Thoracic aorta (tissue), 2 donors: ENCODE data around the gene SNAPIN. TPM values are rescaled to one million over a fixed set of nuclear protein-coding genes. Genes with fewer than 3 reads are reported as not detected.

Experiments
- ATAC-seq: fragments of 150-250 bp; one replicate; pipeline ENCODE4 v1.8.0; 2017; ENCODE audit warnings: low read depth; ENCODE audit not compliant: insufficient number of reproducible peaks, low FRiP score
- DNase-seq: peaks from one replicate; pipeline ENCODE4 v3.0.0-alpha.2; 2020; ENCODE audit warnings: low spot score
- H3K27ac ChIP-seq, 2 donors: fragments of 200-600 bp; sonication (generic); 1 replicate in 1 of 2; 2 replicates in 1 of 2; pipeline ENCODE4 v1.5.1; 2016; ENCODE audit warnings: mild to moderate bottlenecking in 2 of 2, moderate library complexity in 2 of 2
- H3K27me3 ChIP-seq: fragments of 200-600 bp; sonication (generic); replicated peaks from 2 replicates; pipeline ENCODE4 v1.6.0; 2016; ENCODE audit warnings: mild to moderate bottlenecking; ENCODE audit not compliant: insufficient read depth
- H3K36me3 ChIP-seq: fragments of 200-600 bp; sonication (generic); one replicate; pipeline ENCODE4 v1.5.1; 2016
- H3K4me1 ChIP-seq, 2 donors: fragments of 200-600 bp; sonication (generic); 1 replicate in 1 of 2; 2 replicates in 1 of 2; pipeline versions ENCODE4 v1.5.1 to v1.6.0; 2016; ENCODE audit warnings: low read depth in 2 of 2, mild to moderate bottlenecking in 1 of 2; ENCODE audit not compliant: control insufficient read depth in 1 of 2
- H3K4me3 ChIP-seq: fragments of 200-600 bp; sonication (generic); 2 replicates; pipeline ENCODE4 v1.5.1; 2016; ENCODE audit warnings: mild to moderate bottlenecking
- H3K9me3 ChIP-seq: fragments of 200-600 bp; sonication (generic); 2 replicates; pipeline ENCODE4 v1.5.1; 2016
- total RNA-seq, 2 donors: library from RNA; depleted of rRNA; stranded (reverse); fragments of >200 nt; gene quantifications; one replicate each; pipeline versions ENCODE4 v1.1.0 to v1.2.3, GENCODE V29; 2016
- TF ChIP-seq, protein P1 (sequence below): fragments of 200-600 bp; sonication (generic); IDR thresholded peaks from one replicate; pipeline ENCODE4 v1.5.1; 2019; ENCODE audit warnings: antibody characterized with exemption

The SNAPIN gene
- total RNA-seq, 2 donors from 2014 or later, result 37.9 to 41.6 TPM

- peaks cover 25% of the 10 kb centered on the region for H3K36me3 ChIP-seq
- TF ChIP-seq, protein P1, sequence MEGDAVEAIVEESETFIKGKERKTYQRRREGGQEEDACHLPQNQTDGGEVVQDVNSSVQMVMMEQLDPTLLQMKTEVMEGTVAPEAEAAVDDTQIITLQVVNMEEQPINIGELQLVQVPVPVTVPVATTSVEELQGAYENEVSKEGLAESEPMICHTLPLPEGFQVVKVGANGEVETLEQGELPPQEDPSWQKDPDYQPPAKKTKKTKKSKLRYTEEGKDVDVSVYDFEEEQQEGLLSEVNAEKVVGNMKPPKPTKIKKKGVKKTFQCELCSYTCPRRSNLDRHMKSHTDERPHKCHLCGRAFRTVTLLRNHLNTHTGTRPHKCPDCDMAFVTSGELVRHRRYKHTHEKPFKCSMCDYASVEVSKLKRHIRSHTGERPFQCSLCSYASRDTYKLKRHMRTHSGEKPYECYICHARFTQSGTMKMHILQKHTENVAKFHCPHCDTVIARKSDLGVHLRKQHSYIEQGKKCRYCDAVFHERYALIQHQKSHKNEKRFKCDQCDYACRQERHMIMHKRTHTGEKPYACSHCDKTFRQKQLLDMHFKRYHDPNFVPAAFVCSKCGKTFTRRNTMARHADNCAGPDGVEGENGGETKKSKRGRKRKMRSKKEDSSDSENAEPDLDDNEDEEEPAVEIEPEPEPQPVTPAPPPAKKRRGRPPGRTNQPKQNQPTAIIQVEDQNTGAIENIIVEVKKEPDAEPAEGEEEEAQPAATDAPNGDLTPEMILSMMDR, result no peak
- no peak for DNase-seq
- H3K27ac ChIP-seq, result no peak overlapping the region
- ATAC-seq, result no peak
- H3K4me3 ChIP-seq, result no peak overlapping the region
- no peaks in the 10 kb centered on the region for H3K27me3 ChIP-seq
- H3K4me1 ChIP-seq, result peaks cover 10 to 19% of the 10 kb centered on the region in 2 donors
- no peaks in the 10 kb centered on the region for H3K9me3 ChIP-seq
Observed at GRCh38 chr1:153647346-153647714, 11.2 kb upstream of the SNAPIN start.

DNA sequence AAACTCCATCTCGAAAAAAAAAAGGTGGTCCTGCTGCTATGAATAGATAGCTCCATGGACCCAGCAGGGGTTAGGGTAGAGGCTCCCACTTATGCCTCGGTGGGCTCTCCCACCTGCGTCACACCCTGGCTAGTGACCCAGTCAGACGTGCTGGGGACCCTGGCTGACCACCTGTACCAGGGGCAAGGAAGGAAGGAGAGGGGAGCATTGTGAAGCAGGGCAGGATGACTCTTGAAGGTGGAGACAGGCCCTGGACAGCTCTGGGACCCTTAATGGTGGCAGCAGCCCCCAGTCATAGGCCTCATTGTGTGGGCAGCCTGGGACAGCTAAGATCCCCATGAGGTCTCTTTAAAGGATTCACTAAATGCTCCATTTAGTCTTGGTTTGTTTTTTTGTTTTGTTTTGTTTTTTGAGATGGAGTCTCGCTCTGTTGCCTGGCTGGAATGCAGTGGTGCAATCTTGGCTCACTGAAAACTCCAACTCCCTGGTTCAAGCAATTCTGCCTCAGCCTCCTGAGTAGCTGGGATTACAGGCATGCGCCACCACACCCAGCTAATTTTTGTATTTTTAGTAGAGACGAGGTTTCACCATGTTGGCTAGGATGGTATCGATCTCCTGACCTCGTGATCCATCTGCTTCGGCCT lies 10.4 kb upstream of the SNAPIN start:
- H3K9me3 ChIP-seq, result no peaks in the 10 kb centered on the region
- H3K4me1 ChIP-seq, result peaks cover 10 to 19% of the 10 kb centered on the region in 2 donors
- no peak overlapping the region for H3K4me3 ChIP-seq
- peaks cover 18% of the 10 kb centered on the region for H3K36me3 ChIP-seq
- TF ChIP-seq, protein P1, result no peak
- DNase-seq (no peak), ATAC-seq (no peak)
- no peaks in the 10 kb centered on the region for H3K27me3 ChIP-seq
- no peak overlapping the region for H3K27ac ChIP-seq

DNA sequence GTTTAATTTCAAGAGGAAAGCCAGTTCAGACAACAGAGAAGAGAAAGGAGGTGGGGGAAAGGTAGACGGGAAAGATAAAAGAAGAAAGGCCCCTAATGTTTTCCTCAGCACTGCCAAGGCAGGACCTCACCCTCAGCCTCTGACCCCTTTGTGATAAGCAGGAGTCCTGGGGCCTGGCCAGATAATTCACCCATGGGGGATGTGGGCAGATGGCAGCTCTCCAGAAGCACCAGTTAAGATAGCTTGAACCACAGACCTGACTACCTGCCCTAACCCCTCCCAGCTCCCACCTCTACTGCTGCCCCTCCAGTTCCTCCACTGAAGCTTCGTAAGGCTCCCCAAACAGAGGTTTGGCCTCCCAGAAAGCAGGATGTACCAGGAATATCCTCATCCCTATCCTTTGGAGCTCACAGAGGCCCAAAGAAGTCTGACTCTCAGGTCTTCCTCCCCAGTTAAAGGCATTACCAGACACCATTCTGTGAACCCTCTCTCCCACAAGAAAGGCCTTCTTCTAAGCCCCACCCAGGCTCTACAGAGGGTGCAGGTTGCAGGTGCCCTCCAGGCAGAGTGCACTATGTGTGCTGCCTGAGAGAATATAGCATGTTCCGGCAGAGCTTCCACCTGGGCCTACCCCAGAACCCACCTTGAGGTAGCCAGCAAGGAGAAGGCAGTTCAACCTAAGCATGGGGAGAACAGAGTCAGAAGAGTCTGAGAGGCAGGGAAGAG lies 9.2 kb upstream of the SNAPIN start:
- Histone ChIP-seq H3K27ac (peak overlapping the region; percentile 26 to 52), H3K4me1 (peaks cover 10 to 16% of the 10 kb centered on the region in 2 donors), H3K4me3 (no peak overlapping the region), H3K36me3 (peaks cover 13% of the 10 kb centered on the region), H3K9me3 (no peaks in the 10 kb centered on the region), H3K27me3 (no peaks in the 10 kb centered on the region)
- TF ChIP-seq, protein P1, result no peak
- ATAC-seq (no peak), DNase-seq (no peak)

DNA sequence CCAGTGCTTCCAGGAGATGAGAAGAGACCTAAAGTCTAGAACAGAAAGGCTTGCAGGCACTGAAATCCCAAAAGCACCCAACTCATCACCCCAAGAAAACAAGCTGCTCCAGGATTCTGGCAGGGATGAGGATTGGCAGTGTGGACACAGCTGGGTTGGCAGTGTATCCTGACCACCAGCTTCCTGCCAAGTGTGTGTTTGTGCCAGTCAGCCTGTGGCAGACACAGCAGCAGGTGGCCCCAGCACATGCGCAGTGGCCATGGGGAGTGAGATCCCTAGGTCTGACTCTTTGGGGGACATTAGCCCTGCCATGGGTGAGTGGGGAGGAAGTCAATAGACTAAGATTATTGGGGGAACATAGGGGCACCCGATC lies 8.7 kb upstream of the SNAPIN start:
- peaks cover 10% of the 10 kb centered on the region for H3K36me3 ChIP-seq
- H3K4me1 ChIP-seq, result peaks cover 10 to 16% of the 10 kb centered on the region in 2 donors
- H3K27me3 ChIP-seq, result no peaks in the 10 kb centered on the region
- H3K27ac ChIP-seq, result peak overlapping the region in 1 of 2 donors; percentile 26
- no peak for DNase-seq
- no peaks in the 10 kb centered on the region for H3K9me3 ChIP-seq
- no peak overlapping the region for H3K4me3 ChIP-seq
- no peak for ATAC-seq
- TF ChIP-seq, protein P1, result no peak

DNA sequence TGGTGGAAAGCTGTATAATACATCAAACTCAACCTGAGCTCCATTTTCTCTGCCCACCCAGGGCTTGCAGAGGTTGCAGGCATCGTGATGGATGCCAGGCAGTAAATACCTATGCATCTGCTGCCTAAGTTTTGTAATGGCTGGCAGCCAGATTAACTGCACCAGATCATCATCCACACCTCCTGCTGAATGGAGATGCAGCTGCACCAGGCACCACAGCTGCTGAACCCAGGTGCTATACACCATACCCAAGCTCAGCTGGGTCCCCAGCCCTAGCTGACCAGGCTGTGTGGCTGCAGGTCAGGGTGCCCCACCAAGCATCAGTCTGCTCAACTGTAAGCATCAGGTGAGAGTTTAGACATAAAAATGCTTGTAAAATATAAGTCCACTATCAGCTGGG lies 6.7 kb upstream of the SNAPIN start:
- TF ChIP-seq, protein P1, result no peak
- DNase-seq (no peak), ATAC-seq (no peak)

More for the DNA sequence above, 6.7 kb upstream of the SNAPIN start:
- Histone ChIP-seq H3K36me3 (no peaks in the 10 kb centered on the region), H3K4me3 (no peak overlapping the region), H3K27me3 (no peaks in the 10 kb centered on the region), H3K4me1 (peaks cover 10 to 13% of the 10 kb centered on the region in 2 donors), H3K27ac (no peak overlapping the region), H3K9me3 (no peaks in the 10 kb centered on the region)
